Smooth muscle cell (in vitro differentiated cells): ENCODE measurements around the gene SLAMF9. TPM values are rescaled to one million over a fixed set of nuclear protein-coding genes. Genes with fewer than 3 reads are reported as not detected.
A peak's percentile ranks its signal among the peaks of the same experiment; 100 is the strongest.

Source experiments
- DNase-seq: peaks from one replicate; lab custom pipeline; 2025; ENCODE audit not compliant: unreplicated experiment; lab: John Stamatoyannopoulos, UW
- H2AFZ ChIP-seq: fragments of 200-600 bp; sonication (generic); 2 replicates; pipeline ENCODE4 v1.6.0; 2016; ENCODE audit warnings: antibody characterized with exemption, low read depth, mild to moderate bottlenecking
- H3F3A ChIP-seq: fragments of 200-600 bp; sonication (generic); 2 replicates; pipeline ENCODE4 v1.6.0; 2017; ENCODE audit warnings: antibody characterized with exemption, low read depth
- H3K27ac ChIP-seq: fragments of 200-600 bp; sonication (generic); 2 replicates; pipeline ENCODE4 v1.5.1; 2016; ENCODE audit warnings: low read depth, mild to moderate bottlenecking
- H3K27me3 ChIP-seq: fragments of 200-600 bp; sonication (generic); 2 replicates; pipeline ENCODE4 v1.6.1; 2016; ENCODE audit warnings: low read depth, mild to moderate bottlenecking
- H3K36me3 ChIP-seq: fragments of 200-600 bp; sonication (generic); 2 replicates; pipeline ENCODE4 v1.5.1; 2016; ENCODE audit warnings: low read depth
- H3K4me1 ChIP-seq: fragments of 200-600 bp; sonication (generic); 2 replicates; pipeline ENCODE4 v1.5.1; 2016; ENCODE audit warnings: low read depth
- H3K4me2 ChIP-seq: fragments of 200-600 bp; sonication (generic); 2 replicates; pipeline ENCODE4 v1.6.0; 2016; ENCODE audit warnings: mild to moderate bottlenecking
- H3K4me3 ChIP-seq: fragments of 200-600 bp; sonication (generic); 2 replicates; pipeline ENCODE4 v1.5.1; 2016; ENCODE audit warnings: mild to moderate bottlenecking
- H3K79me2 ChIP-seq: fragments of 200-600 bp; sonication (generic); 2 replicates; pipeline ENCODE4 v1.6.0; 2016; ENCODE audit warnings: low read depth, mild to moderate bottlenecking
- H3K9ac ChIP-seq: fragments of 200-600 bp; sonication (generic); 2 replicates; pipeline ENCODE4 v1.6.0; 2016; ENCODE audit warnings: low read depth
- H3K9me3 ChIP-seq: fragments of 200-600 bp; sonication (generic); replicated peaks from 2 replicates; pipeline ENCODE4 v1.5.1; 2016; ENCODE audit warnings: low read depth
- H4K20me1 ChIP-seq: fragments of 200-600 bp; sonication (generic); 2 replicates; pipeline ENCODE4 v1.6.0; 2016; ENCODE audit warnings: low read depth
- WGBS: methylation state at CpG from one replicate; pipeline ENCODE4 v1.1.7; 2016; ENCODE audit warnings: low lambda C conversion rate; 5-methylcytosine and 5-hydroxymethylcytosine counted together
- polyA plus RNA-seq: library from polyadenylated mRNA; unstranded; fragments of >200 nt; fragmentation: Nextera tagmentation; extraction: Ambion mirVana; gene quantifications from 2 replicates; pipeline ENCODE4 v1.2.1, GENCODE V29; 2016
- total RNA-seq: library from RNA; depleted of rRNA; stranded (reverse); fragments of >200 nt; gene quantifications from 2 replicates; pipeline ENCODE4 v1.2.3, GENCODE V29; 2014
- TF ChIP-seq, protein P1 (sequence below): fragments of 200-600 bp; sonication (generic); IDR thresholded peaks from 2 replicates; pipeline ENCODE4 v1.5.1; 2017; ENCODE audit warnings: borderline replicate concordance, mild to moderate bottlenecking, antibody characterized with exemption; ENCODE audit not compliant: insufficient read depth, poor library complexity, severe bottlenecking

Gene SLAMF9
- 1.3 TPM in 1 of 2 replicates, not detected in the other for total RNA-seq
- 1.8 and 2.1 TPM in 2 replicates for polyA plus RNA-seq

DNA sequence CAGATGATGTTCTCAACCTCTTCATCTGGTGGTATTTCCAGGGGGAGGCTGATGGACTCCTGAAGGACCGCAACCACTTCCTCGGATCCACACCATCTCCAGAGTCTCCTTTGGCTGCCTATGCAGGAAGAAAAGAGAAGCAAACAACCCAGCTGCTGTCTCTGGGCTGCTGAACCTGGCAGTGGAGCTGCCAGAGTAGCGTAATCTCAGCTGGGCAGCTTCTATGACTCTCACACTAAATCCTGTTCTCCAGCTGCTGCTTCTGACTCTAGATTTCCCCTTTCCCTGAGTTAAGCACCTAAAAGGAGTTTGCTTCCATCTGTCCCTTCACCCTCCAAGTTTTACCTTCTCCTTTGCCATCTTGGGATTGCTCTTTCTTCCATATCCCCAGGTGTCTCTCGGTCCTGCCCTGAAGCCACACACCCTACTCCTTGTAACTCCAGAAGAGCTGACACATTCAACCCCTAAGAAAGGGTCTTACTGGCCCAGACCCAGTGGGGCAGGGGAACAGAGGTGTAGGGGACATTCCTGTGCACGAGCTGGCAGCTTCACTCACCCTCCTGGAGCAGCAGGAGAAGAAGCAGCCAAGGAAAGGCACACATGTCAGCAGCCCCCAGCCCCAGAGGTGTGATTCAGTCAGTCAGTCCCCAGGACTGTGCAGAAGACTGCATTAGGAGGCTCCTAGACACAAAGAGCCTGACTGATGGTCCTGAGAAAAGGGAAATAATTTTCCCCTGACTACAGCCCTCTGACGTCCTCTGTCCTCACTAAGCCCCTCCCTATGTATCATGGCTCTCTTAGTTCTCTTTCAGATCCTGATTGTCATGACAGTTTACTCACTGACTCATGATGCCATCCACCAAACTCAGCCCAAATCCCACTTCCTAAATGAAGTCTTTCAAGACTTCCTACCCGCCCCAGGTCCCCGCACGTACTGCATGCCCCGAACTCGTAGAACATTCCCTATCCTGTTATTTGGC is at the start of gene SLAMF9:
TSS of gene SLAMF9 (minus strand) at position 702 of the 980 bp plus-strand sequence. CDS start at position 602, 100 bp downstream.
- H3K36me3 ChIP-seq = no peaks in the 10 kb centered on the region
- no peaks in the 10 kb centered on the region for H3K79me2 ChIP-seq
- no peaks in the 10 kb centered on the region for H3F3A ChIP-seq
- H3K4me2 ChIP-seq = no peak within 1 kb of the TSS
- no peak within 1 kb of the TSS for H3K27ac ChIP-seq
- no peaks in the 10 kb centered on the region for H3K9me3 ChIP-seq
- H3K27me3 ChIP-seq = no peaks in the 10 kb centered on the region
- DNase-seq = no peak
- TF ChIP-seq, protein P1, sequence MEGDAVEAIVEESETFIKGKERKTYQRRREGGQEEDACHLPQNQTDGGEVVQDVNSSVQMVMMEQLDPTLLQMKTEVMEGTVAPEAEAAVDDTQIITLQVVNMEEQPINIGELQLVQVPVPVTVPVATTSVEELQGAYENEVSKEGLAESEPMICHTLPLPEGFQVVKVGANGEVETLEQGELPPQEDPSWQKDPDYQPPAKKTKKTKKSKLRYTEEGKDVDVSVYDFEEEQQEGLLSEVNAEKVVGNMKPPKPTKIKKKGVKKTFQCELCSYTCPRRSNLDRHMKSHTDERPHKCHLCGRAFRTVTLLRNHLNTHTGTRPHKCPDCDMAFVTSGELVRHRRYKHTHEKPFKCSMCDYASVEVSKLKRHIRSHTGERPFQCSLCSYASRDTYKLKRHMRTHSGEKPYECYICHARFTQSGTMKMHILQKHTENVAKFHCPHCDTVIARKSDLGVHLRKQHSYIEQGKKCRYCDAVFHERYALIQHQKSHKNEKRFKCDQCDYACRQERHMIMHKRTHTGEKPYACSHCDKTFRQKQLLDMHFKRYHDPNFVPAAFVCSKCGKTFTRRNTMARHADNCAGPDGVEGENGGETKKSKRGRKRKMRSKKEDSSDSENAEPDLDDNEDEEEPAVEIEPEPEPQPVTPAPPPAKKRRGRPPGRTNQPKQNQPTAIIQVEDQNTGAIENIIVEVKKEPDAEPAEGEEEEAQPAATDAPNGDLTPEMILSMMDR = no peak
- WGBS = 76% methylated on average over 11 of the region's 11 CpGs
- no peak within 1 kb of the TSS for H2AFZ ChIP-seq
- H3K4me3 ChIP-seq = no peak within 1 kb of the TSS
- H3K9ac ChIP-seq = no peak within 1 kb of the TSS
- H4K20me1 ChIP-seq = no peaks in the 10 kb centered on the region
- no peaks in the 10 kb centered on the region for H3K4me1 ChIP-seq

- Histone ChIP-seq H3K79me2 (no peaks in the 10 kb centered on the region), H3K27ac (no peak overlapping the region), H2AFZ (no peak overlapping the region), H3K4me2 (no peak overlapping the region), H3K4me3 (no peak overlapping the region), H3K36me3 (no peaks in the 10 kb centered on the region), H3K9me3 (no peaks in the 10 kb centered on the region), H3F3A (no peaks in the 10 kb centered on the region), H4K20me1 (no peaks in the 10 kb centered on the region), H3K27me3 (no peaks in the 10 kb centered on the region), H3K4me1 (peaks cover 2% of the 10 kb centered on the region), H3K9ac (no peak overlapping the region)
- DNase-seq = no peak
- 70% methylated on average over 2 of the region's 2 CpGs for WGBS
- TF ChIP-seq, protein P1 = no peak
Observed at GRCh38 chr1:160001440-160001839, 47.4 kb upstream of the SLAMF9 start.

DNA sequence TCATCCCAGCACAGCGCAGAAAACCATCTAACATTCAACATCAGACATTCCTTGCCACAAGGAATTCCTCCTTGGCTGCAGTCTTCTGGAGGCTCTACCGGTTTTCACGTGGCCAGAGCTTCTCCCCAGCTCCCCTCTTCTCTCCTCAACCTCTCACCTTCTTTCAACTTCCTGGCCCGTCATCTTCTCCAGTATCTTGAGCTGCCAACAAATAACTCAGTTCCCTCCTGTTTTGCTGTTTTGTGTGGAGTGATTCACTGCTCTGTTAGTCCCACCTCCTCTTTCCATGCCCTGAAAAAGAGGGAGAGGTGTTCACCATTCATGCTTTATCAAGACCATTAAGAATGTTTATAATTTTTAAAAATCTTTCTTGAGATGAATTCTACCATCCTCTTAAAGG is 45.2 kb upstream of the SLAMF9 start:
- Histone ChIP-seq H3K4me1 (peaks cover 5% of the 10 kb centered on the region), H3K4me2 (no peak overlapping the region), H3K4me3 (no peak overlapping the region), H4K20me1 (no peaks in the 10 kb centered on the region), H3K79me2 (no peaks in the 10 kb centered on the region), H3K9ac (no peak overlapping the region), H3K27me3 (no peaks in the 10 kb centered on the region), H3K36me3 (no peaks in the 10 kb centered on the region), H3F3A (no peaks in the 10 kb centered on the region), H3K27ac (no peak overlapping the region), H3K9me3 (no peaks in the 10 kb centered on the region), H2AFZ (no peak overlapping the region)
- TF ChIP-seq, protein P1 = no peak
- no peak for DNase-seq
- 72% methylated on average over 4 of the region's 4 CpGs for WGBS

DNA sequence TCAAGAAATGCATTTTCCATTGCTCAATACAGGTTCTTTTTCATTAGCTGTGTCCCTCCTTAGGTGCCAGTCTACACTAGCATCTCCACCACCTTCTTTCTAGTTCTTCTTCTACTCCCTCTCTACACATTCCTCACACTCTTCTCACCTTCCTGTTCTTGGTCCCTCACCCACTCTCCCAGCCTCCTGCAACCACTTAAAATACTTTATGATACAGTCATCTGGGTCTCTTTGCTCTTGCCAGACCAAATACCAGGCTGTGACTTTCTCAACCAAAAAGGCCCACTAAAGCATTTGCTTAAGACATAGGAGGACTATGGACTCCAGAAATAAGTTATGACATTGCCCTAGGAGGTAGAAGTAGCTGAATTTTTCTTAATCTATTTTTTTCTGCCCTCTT is 42.6 kb upstream of the SLAMF9 start:
- no peak overlapping the region for H2AFZ ChIP-seq
- no peaks in the 10 kb centered on the region for H3K79me2 ChIP-seq
- peak overlapping the region; percentile 0 for H3K4me2 ChIP-seq
- H4K20me1 ChIP-seq = no peaks in the 10 kb centered on the region
- peak overlapping the region; percentile 30 for H3K27ac ChIP-seq
- no peaks in the 10 kb centered on the region for H3K36me3 ChIP-seq
- H3F3A ChIP-seq = no peaks in the 10 kb centered on the region
- no peak overlapping the region for H3K4me3 ChIP-seq
- peaks cover 5% of the 10 kb centered on the region for H3K4me1 ChIP-seq
- DNase-seq = no peak
- no peaks in the 10 kb centered on the region for H3K27me3 ChIP-seq
- no peak overlapping the region for H3K9ac ChIP-seq
- H3K9me3 ChIP-seq = no peaks in the 10 kb centered on the region
- TF ChIP-seq, protein P1 = no peak
